Activated naive CD4-positive, alpha-beta T cell treated with Interleukin-2 at 50 U/mL for 16 hours (primary cell): Measurements from ENCODE around the gene ZBTB7C.

ENCODE experiments used
- DNase-seq: peaks from one replicate; pipeline ENCODE4 v3.0.0-alpha.2; 2020

Gene ZBTB7C

DNA sequence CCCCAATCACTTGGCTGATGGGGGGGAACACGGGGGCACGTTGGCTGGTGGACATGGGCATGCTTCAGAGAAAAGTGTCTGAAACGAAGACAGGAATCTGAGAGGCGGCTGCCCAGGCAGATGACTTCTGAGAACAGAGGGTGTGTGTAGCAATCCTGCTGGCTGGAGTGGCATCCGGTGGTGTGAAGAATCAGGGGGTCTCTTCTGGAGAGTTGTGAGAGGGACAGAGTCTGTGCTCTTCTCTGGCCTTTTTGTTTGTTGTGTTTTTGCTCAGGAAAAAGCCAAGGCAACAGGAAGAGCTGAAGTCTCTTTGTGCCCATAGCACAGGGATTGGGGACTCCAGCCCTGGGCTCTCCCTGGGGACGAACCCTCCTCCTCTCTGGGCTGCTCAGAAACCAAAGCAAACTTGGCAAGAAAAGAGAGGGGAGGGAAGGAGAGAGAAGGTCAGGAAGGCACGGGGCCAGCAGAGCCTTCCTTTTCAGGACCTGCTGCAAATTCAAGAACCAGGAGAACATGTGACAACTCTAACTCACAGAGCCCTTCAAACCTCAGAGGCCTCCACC lies 381.7 kb downstream of the ZBTB7C start:
- no peak for DNase-seq

DNA sequence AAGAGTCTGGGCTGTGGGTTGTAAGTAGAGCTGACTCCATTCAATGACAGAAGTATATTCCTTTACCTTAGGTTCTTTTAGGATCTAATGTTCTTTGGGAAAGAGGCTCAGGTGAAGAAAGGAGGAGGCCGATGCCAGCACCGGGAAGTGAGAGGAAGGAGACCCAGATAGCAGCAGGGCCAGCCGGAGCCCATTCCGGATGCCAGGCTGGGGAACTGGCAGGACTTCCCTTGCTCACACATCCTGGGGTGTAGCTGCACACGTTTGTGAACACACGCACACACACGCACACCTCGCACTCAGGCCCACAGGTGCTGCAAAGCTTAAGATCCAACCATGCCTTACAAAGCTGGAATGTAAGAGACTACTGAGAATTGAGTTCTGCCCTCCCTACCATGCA lies 383.0 kb downstream of the ZBTB7C start:
- DNase-seq, result no peak

DNA sequence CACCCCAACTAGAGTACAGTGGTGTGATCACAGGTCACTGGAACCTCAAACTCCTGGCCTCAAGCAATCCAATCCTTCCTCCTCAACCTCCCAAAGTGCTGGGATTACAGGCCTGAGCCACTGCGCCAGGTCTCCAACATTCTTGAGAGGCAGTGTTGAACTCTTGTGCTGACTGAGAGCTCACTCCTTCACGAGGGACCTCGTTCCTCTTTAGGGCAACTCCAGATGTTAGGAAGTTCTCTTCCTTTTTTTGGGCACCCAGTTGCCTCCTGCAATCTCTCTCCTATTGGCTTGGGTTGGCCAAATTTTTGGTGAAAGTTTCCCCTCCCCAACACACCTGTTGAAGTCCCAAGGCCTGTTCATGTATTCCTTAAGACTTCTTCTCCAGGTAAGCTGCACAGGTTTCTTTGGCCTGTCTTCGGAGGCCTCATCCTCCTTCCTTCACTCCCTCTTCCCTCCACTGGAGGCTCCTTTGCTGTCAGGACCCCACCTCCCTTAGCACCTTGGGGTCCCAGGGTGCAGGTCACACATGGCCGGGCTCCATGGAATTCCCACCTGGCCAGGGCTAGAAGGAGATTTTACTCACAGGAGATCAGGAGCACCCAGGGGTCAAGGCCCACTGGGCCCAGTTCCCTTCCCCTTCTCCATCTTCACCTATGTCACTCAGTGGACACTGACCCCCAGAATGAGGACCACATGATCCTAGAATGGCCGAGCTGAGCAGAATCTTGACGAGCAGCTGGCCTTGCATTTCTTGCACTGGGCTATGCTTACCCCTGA lies 384.1 kb downstream of the ZBTB7C start:
- no peak for DNase-seq

DNA sequence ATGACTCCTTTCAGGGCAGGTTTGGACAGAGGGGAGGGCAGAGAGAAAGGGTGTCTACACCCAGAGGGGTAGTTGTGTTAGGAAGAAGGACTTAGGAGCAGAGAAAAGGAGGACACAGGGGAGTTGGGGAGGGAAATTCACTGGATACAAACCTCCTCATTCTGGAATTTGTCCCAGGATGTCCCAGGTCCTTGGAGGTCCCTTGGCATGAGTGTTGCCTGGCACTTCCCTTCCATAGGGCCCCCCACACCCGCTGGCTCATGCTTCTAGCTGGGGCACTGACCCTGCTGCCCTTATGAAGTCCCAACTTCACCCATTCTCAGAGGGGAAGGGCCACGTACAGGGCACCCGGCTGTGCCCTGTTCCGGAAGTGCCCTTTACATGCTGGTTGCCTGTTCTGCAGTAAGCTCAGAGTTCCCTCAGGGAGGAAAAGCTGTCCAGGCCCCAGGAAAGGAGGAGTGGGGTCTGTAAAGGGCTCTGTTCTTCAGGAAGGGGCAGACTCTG lies 385.1 kb downstream of the ZBTB7C start:
- DNase-seq, result no peak

DNA sequence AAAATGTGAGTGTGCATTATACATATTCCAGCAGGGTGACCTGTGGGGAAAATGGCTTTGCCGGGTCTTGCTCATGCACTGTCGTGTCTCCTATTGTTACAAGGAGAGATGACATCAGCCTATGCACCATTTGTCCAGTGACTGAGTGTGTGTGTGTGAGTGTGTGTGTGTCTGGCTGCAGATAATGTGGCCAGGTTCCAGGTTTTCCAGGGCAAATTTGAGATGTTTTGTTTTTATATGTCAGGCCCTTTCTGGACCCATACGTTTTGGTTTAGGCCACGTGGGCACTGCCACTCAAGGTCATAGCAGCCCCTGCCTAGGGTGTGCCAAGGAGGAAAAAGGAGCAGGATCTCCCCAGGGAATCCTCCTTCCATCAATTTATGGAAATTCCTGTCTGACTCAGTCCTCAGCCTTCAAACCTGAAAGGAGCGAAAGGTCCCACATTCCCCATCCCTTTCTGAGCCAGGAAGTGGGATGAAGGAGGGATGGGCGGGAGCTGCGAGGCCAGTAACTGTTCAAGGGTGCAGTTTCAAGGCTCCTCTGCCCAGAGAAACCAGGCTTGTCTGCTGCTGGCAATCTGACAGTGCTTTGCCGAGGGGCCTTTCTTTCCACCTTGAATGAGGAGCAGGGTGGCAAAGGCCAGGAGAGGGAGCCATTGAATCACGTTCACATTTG lies 385.7 kb downstream of the ZBTB7C start:
- no peak for DNase-seq

DNA sequence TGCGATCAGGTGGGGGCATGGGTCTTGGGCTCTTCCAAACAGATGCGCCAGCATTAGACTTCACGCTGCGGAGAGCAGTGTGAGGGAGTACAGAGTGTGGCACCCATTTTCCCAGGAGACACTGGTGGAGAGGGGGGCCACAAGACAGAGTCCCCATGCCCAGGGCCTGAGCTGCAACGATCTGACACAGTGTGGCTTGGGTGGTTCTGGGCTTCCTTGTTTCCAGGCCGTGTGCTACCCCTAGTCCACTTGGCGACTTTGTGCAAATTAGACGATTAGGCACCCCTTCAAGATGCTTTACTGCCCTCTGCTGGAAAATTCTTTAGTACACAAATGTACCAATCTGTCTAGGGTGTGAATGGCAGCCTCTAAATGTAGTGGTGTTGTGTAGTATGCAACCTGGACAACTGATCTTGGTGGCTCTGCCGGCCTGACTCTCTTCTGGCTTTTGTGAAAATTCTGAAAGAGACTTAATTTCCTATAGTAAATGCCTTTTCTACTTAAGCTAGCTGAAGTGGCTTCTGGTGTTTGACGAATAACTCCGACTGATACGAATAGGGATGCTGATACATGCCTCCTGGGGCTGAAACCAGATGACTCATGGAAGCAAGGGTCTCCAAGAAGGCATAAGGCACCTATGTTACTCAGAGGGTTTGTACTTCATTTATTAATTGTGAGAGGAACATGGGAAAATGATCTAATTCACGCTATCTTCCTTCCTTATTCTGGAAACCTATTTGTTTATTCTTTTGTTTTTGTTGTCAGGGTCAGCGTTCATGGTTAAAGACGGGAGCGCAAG lies 386.5 kb downstream of the ZBTB7C start:
- DNase-seq, result no peak

DNA sequence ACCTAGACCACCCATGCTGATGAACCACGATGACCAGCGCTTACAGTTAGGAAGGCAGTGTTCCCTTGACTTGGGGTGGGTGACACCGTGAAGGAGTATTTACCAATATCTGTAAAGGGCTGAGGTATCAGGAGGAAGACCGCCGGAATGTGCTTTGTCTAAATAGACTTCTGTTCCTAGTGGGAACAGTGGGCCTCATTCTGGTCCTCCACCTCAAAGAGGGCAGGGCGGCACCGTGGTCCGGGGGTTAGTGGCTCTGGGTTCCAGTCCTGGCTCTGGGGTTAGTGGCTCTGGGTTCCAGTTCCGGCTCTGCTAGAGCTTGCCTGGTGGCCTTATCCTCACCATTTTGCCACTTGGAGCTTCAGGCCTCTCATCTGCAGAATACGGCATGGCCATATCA lies 387.2 kb downstream of the ZBTB7C start:
- DNase-seq, result no peak

DNA sequence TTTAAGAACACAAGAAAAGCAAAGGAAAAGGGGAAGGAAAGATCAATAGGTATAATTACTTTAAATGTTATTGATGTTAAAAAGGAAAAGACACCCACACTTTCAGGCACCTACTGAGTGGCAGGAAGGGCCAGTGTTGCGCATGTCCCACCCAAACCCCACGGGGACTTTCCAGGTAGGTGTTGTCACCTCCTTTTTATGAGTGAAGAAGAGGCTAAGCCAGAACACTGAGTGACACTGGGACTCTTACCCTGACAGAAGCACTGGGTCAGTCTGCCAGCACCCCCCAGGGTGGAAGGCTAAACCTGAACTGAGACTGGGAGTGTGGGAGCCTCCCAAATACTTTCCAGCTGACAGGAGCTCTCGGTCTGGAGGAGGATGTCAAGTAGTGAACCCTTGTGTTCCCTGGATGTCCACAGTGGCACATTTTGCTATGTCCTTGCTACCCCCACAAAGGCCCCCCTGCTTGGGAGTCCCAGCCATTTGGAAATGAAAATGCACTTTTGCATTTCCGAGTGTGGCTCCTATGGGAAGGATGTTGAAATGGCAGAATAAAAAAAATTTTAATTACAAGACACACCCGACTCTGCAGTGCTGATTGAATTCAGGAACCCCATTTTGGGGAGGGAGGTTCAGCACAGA lies 387.8 kb downstream of the ZBTB7C start:
- DNase-seq, result no peak

DNA sequence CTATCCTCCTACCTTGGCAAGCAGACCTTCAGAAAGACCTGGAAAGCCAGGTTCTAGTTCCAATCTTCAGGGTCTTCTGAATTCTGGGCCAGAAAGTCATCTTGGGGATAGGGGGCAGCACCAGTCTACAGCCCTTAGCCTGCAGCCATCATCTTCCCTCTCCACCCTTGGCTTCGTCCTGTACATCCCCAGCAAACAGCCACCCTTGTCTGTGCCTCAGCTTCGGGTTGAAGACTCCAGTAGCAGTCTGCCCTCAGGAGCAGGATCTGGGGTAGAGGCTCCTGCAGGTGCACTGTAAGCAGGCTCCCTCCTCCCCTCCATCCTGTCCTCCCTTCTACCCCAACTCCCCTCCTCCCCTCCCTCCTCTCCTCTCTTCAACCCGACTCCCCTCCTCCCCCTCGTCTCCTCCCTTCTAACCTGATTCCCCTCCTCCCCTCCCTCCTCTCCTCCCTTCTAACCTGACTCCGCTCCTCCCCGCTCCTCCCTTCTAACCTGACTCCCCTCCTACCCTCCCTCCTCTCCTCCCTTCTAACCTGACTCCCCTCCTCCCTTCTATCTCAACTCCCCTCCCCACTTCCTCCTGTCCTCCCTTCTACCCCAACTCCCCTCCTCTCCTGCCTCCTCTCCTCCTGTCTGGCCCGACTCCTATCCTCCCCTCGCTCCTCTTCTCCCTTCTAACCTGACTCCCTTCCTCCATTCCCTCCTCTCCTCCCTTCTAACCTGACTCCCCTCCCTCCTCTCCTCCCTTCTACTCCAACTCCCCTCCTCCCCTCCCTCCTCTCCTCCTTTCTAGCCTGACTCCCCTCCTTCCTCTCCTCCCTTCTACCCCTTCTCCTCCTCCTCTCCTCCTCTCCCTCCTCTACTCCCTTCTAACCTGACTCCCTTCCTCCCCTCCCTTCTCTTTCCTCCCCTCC lies 388.6 kb downstream of the ZBTB7C start:
- no peak for DNase-seq

DNA sequence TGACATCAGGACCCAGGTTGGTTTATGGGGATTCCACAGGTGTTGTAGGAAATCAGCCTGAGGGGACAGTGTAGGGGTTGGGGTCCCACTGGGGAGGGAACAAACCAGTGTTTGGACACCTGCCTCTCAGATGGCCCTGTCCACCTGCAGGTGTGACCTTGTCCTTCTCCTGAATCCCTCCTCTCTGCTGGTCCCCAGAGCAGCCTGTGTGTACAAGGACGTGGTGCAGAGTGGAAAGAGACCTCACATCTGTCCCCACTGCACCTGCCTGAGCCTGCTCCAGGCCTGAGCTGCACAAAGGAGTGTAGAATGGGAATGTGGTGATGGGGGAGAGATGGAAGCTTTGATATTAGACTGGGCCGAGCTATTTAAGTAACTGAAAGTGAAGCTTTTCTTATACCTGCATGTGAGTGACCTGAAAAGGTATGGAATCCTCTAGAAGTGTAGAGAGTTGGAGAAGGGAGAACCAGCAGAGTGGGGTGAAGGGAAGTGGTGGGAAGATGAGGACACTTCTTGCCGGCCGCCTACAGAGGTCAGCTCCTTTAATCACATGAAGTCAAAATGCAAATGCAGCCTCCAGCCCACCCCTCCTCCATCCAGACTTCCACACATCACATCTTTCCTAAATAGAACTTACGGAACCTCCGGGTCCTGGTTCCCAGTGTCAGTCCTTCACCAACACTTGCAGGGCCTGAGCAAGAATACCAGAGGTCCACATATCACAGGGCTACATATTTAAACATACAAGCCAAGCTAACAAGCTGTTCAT lies 389.4 kb downstream of the ZBTB7C start:
- DNase-seq, result no peak

DNA sequence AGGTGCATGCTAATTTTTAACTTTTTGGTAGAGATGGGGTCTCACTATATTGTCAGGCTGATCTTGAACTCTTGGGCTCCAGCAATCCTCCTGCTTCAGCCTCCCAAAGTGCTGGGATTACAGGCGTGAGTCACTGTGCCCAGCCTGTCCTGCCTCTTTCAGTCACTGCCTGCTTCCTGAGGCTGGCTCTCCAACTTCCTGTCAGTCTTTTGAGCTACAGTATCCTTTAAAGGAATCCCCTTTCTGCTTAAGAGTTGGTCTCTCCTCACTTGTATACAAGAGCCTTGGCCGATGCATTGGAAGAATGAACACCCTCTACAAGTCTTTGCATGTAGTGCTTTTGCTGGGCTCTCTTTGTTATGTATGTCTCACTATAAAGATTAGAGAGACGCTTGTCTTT lies 390.3 kb downstream of the ZBTB7C start:
- DNase-seq, result no peak

DNA sequence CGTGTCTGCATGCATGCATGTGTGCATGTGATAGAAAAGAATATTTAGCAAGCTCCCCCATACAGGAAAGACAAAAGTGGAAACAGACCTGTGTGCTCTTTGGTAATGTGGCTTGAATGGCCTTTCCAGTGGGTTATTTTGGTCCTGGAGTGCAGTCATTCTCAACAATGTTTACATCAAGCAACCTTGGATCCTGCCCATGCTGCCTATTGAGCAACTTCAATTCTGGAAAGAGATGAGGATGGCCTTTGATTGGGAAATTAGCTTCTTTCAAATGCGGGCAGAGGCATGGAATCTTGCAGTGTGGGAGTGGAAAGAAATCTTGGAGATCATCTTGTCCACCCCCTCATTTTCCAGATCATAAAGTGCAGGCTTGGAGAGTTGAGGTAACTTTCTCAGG lies 391.5 kb downstream of the ZBTB7C start:
- DNase-seq, result no peak

DNA sequence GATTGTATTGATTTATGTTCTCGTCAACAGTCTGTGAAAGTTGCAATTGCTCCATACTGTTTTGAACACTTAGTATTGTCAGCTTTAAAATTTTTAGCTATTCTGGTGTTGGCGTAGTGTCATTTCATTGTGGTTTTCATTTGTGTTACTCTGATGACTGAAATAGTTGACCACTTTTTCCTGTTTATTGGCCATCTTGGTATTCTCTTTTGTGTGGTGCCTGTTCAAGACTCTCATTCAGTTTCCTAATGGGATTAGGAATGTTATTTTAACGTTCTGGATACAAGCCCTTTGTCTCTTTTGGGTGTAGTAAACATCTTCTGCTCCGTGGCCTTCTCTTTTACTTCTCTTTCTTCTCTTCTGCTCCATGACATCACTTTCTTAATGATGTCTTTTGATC lies 396.0 kb downstream of the ZBTB7C start:
- DNase-seq, result no peak

DNA sequence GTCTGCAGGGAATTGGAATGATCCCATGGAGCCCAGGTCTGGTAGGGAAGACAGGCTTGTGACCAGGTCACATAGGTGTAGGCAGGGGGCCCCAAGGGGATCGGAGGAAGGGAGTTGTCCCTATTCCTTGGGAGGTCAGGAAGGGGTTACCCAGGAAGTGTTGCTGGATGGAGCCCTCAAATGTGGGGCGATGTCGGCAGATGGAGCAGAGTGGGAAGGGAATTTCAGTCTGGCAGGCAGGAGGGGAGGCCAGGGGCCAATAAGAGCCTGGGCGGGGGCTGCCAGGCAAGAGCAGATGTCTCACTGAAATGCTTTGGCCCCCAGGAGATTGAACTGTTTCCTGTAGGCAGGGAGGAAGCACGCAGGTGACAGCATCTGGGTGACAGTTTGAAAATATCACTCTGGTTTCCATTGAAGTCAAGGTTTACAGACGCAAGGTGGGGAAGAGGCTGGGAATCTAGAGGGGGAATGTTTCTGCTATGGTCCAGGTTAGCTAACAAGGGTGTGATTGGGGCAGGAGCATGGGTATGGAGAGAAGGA lies 397.2 kb downstream of the ZBTB7C start:
- DNase-seq, result no peak

DNA sequence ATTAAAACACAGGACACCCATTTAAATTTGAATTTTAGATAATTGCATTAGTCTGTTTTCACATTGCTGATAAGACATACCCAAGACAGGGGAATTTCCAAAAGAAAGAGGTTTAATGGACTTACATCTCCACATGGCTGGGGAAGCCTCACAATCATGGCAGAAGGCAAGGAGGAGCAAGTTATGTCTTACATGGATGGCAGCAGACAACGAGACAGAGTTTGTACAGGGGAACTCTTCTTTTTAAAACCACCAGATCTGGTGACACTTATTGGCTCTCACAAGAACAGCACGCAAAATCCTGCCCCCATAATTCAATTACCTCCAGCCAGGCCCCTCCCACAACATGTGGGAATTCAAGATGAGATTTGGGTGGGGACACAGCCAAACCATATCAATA lies 398.9 kb downstream of the ZBTB7C start:
- no peak for DNase-seq

DNA sequence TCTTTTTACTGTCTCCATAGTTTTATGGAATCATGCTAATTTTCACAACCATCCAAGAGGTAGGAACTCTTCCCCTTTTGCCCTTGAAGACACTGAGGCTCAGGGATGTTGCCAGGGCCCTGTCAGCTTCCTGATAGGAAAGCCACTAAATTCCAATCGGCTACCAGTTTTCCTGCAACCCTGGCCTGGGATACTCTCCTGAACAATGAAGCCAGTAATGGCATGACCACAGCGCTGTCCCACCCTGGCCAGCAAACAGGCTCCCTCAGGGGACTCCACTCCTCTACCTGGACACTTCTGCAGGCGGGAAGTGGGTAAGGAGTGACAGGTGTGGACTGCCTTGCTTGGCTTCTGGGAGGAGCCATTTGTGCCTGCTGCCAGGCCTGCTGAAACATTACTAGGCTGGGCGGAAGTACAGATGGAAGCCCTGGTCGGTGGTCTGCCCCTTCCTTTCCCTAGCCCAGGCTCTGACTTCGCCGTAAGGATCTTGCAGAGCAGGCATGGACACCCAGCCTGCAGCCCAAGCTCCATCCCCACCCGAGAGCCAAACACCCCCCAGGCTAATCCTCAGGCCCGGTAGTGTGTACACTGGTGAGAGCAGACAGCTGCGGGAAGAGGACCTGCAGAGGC lies 400.0 kb downstream of the ZBTB7C start:
- no peak for DNase-seq

DNA sequence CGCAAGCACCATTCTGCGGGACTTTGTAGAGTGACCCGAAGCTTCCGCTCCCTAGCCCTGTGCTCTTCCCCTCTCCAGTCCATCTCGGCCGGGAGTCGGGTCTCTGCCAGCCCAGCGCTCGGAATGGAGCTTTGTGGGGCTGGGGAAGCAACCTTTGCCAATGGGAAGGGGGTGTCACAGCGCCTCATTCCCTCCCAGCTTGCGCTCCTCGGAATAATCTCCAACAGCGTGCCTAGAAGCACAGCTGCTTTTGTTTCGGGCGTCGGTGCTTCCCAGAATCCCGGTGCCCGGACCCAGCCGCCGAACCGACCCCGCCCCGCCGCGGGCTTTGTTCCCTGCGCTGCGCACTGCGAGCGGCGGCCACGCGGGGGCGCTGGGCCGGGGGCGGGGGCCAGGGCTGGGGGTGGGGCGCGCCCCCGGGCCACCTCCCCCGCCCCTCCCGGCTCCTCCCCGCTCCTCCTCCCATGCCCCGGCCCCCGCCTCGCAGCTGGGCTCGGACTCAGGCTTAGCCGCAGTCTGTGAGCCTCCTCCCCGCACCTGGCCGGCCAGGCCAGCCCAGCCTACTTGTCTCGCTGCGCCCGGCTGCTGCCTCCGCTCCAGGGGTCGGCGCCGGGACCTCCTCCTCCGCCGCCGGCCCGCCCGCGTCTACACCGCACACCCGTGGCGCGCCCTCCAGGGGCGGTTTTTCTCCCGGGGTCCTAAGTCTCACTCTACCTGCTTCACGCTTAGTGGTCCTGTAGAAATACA lies 401.1 kb downstream of the ZBTB7C start:
- peak; percentile 36 for DNase-seq

DNA sequence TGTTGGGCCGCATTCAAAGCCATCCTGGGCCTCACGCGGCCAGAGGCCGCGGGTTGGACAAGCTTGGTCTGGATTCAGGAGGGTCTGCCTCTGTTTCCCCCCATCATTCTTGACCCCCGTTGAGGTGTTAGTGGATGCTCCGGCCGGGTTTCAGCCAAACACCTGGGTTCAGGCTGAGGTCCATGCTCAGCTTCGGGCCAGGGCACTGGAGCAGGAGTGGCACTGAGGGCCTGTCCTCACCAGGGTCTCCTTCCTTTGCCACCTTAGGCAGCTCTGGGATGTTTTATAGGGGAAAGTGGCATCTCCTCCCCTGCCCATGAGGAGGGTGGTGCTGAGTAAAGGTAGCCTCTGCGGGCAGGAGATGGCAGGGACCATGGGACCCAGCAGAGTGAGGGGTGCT lies 401.8 kb downstream of the ZBTB7C start:
- DNase-seq, result no peak

DNA sequence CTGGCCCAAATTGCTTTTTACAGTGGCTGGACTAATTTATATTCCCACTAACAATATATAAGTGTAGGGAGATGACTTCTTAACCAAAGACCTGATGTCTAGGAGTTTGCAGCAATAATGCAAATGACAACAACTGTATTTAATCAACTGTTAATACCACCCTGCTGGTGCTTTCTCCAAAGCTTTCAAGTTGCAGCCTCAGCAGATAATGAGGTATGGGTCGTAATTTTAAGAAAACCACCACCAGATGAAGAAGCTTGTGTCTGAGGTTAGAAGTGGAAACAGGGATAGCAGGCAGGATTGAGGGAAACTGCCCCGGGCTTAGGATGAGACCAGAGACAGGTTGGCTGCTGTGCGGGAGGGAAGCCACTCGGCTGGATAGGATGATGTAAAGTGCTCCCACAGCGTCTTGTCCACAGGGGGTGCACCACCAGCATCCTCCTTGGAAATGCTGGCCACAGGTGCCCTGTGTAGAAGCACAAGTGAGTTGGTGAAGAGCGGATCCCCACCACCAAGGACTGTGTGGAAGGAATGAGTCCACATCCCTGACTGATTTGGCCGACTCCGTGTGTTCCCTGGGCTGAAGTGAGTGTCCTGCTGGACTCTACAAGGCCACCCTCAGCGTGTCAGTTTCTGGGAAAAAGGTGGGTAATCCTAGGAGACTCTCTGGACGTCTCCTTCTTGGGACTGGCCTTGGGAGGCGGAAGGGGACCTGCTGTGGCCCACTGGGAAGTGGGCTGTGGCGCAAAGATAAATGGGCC lies 402.6 kb downstream of the ZBTB7C start:
- DNase-seq, result no peak
